Stimulated activated CD4-positive, alpha-beta T cell treated with anti-CD3 and anti-CD28 coated beads, TNF-alpha, amount 100 ng/mL, for 24 hours (primary cell): Measurements from ENCODE around the gene OTUD3.

Experiments used
- DNase-seq, 3 experiments: peaks; one replicate each; pipeline ENCODE4 v3.0.0-alpha.2; 2020; ENCODE audit warnings: low read depth in 3 of 3

Gene OTUD3

GRCh38 chr1:19949016-19949415 is 66.8 kb downstream of the OTUD3 start:
- no peak for DNase-seq

- no peak for DNase-seq
These were observed 71.9 kb downstream of the OTUD3 start for GRCh38 chr1:19954059-19954458.

GRCh38 chr1:19955534-19956170 is 73.5 kb downstream of the OTUD3 start:
- DNase-seq: no peak

- DNase-seq: no peak
These were observed 75.6 kb downstream of the OTUD3 start for GRCh38 chr1:19957779-19958178.

GRCh38 chr1:19960591-19960990 is 78.4 kb downstream of the OTUD3 start:
- no peak for DNase-seq
